GM18505 (cell line): Measurements from ENCODE around the gene CAMK1.
"Not testable (repeated sequence)": the region's sequence is repeated elsewhere in the genome, so short reads cannot be mapped to it uniquely, and the experiment has no call there.

Experiments
- ATAC-seq: cut with Tn5 transposase; IDR thresholded peaks from one replicate; pipeline ENCODE4 v1.9.1; 2021; ENCODE audit not compliant: unreplicated experiment
- POLR2A ChIP-seq: IDR thresholded peaks from 4 replicates; pipeline ENCODE4 v1.6.1; 2011; ENCODE audit warnings: borderline replicate concordance; ENCODE audit not compliant: insufficient read depth, insufficient read length; ENCODE audit errors: extremely low read depth

CAMK1 gene

GRCh38 chr3:9784965-9785364, 15.2 kb upstream of the CAMK1 start:
- TF ChIP-seq POLR2A: no peak
- ATAC-seq: no peak

GRCh38 chr3:9783954-9784353, 14.2 kb upstream of the CAMK1 start:
- TF ChIP-seq POLR2A: no peak
- ATAC-seq: no peak

GRCh38 chr3:9782770-9783169, 13.0 kb upstream of the CAMK1 start:
- TF ChIP-seq POLR2A: no peak
- ATAC-seq: no peak

- ATAC-seq: no peak
- TF ChIP-seq POLR2A: no peak
These were observed 12.3 kb upstream of the CAMK1 start for GRCh38 chr3:9781978-9782603.

- ATAC-seq: no peak
- no peak for TF ChIP-seq POLR2A
These were observed 11.8 kb upstream of the CAMK1 start for GRCh38 chr3:9781551-9781950.

- no peak for TF ChIP-seq POLR2A
- ATAC-seq: no peak
These were observed 11.2 kb upstream of the CAMK1 start for GRCh38 chr3:9780910-9781309.

- TF ChIP-seq POLR2A: no peak
- ATAC-seq: no peak
These were observed 10.7 kb upstream of the CAMK1 start for GRCh38 chr3:9780458-9780812.

GRCh38 chr3:9779721-9780457, 10.1 kb upstream of the CAMK1 start:
- TF ChIP-seq POLR2A: no peak
- ATAC-seq: peak; percentile 53

GRCh38 chr3:9779075-9779593, 9.4 kb upstream of the CAMK1 start:
- ATAC-seq: no peak

GRCh38 chr3:9778143-9779074, 8.7 kb upstream of the CAMK1 start:
- TF ChIP-seq POLR2A: no peak
- ATAC-seq: no peak

More at GRCh38 chr3:9779075-9779593, 9.4 kb upstream of the CAMK1 start:
- no peak for TF ChIP-seq POLR2A

GRCh38 chr3:9777694-9778021, 7.9 kb upstream of the CAMK1 start:
- ATAC-seq: no peak
- no peak for TF ChIP-seq POLR2A

GRCh38 chr3:9776896-9777693, 7.3 kb upstream of the CAMK1 start:
- ATAC-seq: no peak
- TF ChIP-seq POLR2A: no peak

- ATAC-seq: not testable (repeated sequence)
These were observed 1.3 kb upstream of the CAMK1 start for GRCh38 chr3:9771007-9771406.
